GM12891 (cell line): ENCODE measurements around the gene GAPT.

ENCODE experiments used
- PAX5 ChIP-seq: IDR thresholded peaks from 2 replicates; pipeline ENCODE4 v1.6.1; 2011; ENCODE audit warnings: low read length, moderate library complexity, mild to moderate bottlenecking; ENCODE audit not compliant: insufficient read depth, severe bottlenecking
- POLR2A ChIP-seq: IDR thresholded peaks from 2 replicates; pipeline ENCODE4 v1.6.1; 2011; ENCODE audit warnings: low read depth, low read length, control low read depth
- POLR2AphosphoS5 ChIP-seq: IDR thresholded peaks from 2 replicates; pipeline ENCODE4 v1.6.1; 2011; ENCODE audit warnings: low read depth, low read length, control low read depth
- POU2F2 ChIP-seq: IDR thresholded peaks from 2 replicates; pipeline ENCODE4 v1.6.1; 2011; ENCODE audit warnings: low read depth, mild to moderate bottlenecking, control low read depth, low read length, moderate library complexity
- SPI1 ChIP-seq: IDR thresholded peaks from 2 replicates; pipeline ENCODE4 v1.6.1; 2011; ENCODE audit warnings: low read depth, low read length, control low read depth
- TAF1 ChIP-seq: IDR thresholded peaks from 2 replicates; pipeline ENCODE4 v1.6.1; 2011; ENCODE audit warnings: low read depth, low read length, control low read depth

GRCh38 chr5:58462623-58463230 lies 28.5 kb upstream of the GAPT start:
- TF ChIP-seq POLR2A: no peak
- no peak for TF ChIP-seq POLR2AphosphoS5
- no peak for TF ChIP-seq TAF1
- TF ChIP-seq POU2F2: no peak
- TF ChIP-seq PAX5: no peak
- TF ChIP-seq SPI1: no peak
